ENCODE results near the gene EPN3.

Gene EPN3

GRCh38 chr17:50513495-50513894 lies 19.0 kb upstream of the EPN3 start:
- no peaks in the 10 kb centered on the region for H3K36me3 Mint-ChIP-seq (ENCODE audit: low read depth)
- no peak for TF ChIP-seq CTCF (IDR thresholded peaks at IDR 0.05; ENCODE audit: unreplicated experiment in 3 of 3)
- H3K4me1 Mint-ChIP-seq: peaks cover 44% of the 10 kb centered on the region
- H3K4me3 Mint-ChIP-seq: no peak overlapping the region
- H3K27me3 Mint-ChIP-seq (ENCODE audit: low read depth): no peaks in the 10 kb centered on the region
- no peaks in the 10 kb centered on the region for H3K9me3 Mint-ChIP-seq
- H3K27ac Mint-ChIP-seq: peak overlapping the region in 2 of 3 experiments; percentile 55 to 63

GRCh38 chr17:50514388-50514787 lies 18.1 kb upstream of the EPN3 start:
- H3K27ac Mint-ChIP-seq: peak overlapping the region in 2 of 3 experiments; percentile 60 to 92
- H3K36me3 Mint-ChIP-seq (ENCODE audit: low read depth): no peaks in the 10 kb centered on the region

GRCh38 chr17:50514936-50515702 lies 17.4 kb upstream of the EPN3 start:
- H3K36me3 Mint-ChIP-seq (ENCODE audit: low read depth): no peaks in the 10 kb centered on the region
- peak overlapping the region; percentile 60 to 92 (median 63) for H3K27ac Mint-ChIP-seq
- peaks cover 39% of the 10 kb centered on the region for H3K4me1 Mint-ChIP-seq
- no peak overlapping the region for H3K4me3 Mint-ChIP-seq
- no peaks in the 10 kb centered on the region for H3K27me3 Mint-ChIP-seq (ENCODE audit: low read depth)
- no peak for TF ChIP-seq CTCF (IDR thresholded peaks at IDR 0.05; ENCODE audit: unreplicated experiment in 3 of 3)
- H3K9me3 Mint-ChIP-seq: no peaks in the 10 kb centered on the region

More at GRCh38 chr17:50514388-50514787, 18.1 kb upstream of the EPN3 start:
- Mint-ChIP-seq H3K9me3 (no peaks in the 10 kb centered on the region), H3K4me3 (no peak overlapping the region), H3K4me1 (peaks cover 43% of the 10 kb centered on the region), H3K27me3 (ENCODE audit: low read depth) (no peaks in the 10 kb centered on the region)
- no peak for TF ChIP-seq CTCF (IDR thresholded peaks at IDR 0.05; ENCODE audit: unreplicated experiment in 3 of 3)

- peak overlapping the region in 2 of 3 experiments; percentile 42 for H3K27ac Mint-ChIP-seq
- no peak overlapping the region for H3K4me3 Mint-ChIP-seq
- H3K36me3 Mint-ChIP-seq (ENCODE audit: low read depth): no peaks in the 10 kb centered on the region
- peaks cover 2% of the 10 kb centered on the region for H3K27me3 Mint-ChIP-seq (ENCODE audit: low read depth)
- TF ChIP-seq CTCF (IDR thresholded peaks at IDR 0.05; ENCODE audit: unreplicated experiment in 3 of 3): no peak
- H3K9me3 Mint-ChIP-seq: no peaks in the 10 kb centered on the region
- H3K4me1 Mint-ChIP-seq: peaks cover 37% of the 10 kb centered on the region
Observed at GRCh38 chr17:50517011-50517410, 15.5 kb upstream of the EPN3 start.

- TF ChIP-seq CTCF (IDR thresholded peaks at IDR 0.05; ENCODE audit: unreplicated experiment in 3 of 3): no peak
- H3K4me3 Mint-ChIP-seq: no peak overlapping the region
- peak overlapping the region; percentile 66 to 92 (median 85) for H3K27ac Mint-ChIP-seq
- H3K9me3 Mint-ChIP-seq: no peaks in the 10 kb centered on the region
- H3K4me1 Mint-ChIP-seq: peaks cover 37% of the 10 kb centered on the region
- no peaks in the 10 kb centered on the region for H3K36me3 Mint-ChIP-seq (ENCODE audit: low read depth)
- H3K27me3 Mint-ChIP-seq (ENCODE audit: low read depth): peaks cover 3% of the 10 kb centered on the region
Observed at GRCh38 chr17:50517504-50518383, 14.8 kb upstream of the EPN3 start.
